LNCAP (cell line): ENCODE results near the gene STOX1.

Experiments used
- TF ChIP-seq, protein P1 (sequence below): fragments of 450-650 bp; IDR thresholded peaks from 2 replicates; pipeline ENCODE4 v1.5.1; 2017; ENCODE audit warnings: mild to moderate bottlenecking

Gene STOX1

GRCh38 chr10:68880181-68880580 is 52.9 kb downstream of the STOX1 start:
- TF ChIP-seq, protein P1, sequence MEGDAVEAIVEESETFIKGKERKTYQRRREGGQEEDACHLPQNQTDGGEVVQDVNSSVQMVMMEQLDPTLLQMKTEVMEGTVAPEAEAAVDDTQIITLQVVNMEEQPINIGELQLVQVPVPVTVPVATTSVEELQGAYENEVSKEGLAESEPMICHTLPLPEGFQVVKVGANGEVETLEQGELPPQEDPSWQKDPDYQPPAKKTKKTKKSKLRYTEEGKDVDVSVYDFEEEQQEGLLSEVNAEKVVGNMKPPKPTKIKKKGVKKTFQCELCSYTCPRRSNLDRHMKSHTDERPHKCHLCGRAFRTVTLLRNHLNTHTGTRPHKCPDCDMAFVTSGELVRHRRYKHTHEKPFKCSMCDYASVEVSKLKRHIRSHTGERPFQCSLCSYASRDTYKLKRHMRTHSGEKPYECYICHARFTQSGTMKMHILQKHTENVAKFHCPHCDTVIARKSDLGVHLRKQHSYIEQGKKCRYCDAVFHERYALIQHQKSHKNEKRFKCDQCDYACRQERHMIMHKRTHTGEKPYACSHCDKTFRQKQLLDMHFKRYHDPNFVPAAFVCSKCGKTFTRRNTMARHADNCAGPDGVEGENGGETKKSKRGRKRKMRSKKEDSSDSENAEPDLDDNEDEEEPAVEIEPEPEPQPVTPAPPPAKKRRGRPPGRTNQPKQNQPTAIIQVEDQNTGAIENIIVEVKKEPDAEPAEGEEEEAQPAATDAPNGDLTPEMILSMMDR = no peak

DNA sequence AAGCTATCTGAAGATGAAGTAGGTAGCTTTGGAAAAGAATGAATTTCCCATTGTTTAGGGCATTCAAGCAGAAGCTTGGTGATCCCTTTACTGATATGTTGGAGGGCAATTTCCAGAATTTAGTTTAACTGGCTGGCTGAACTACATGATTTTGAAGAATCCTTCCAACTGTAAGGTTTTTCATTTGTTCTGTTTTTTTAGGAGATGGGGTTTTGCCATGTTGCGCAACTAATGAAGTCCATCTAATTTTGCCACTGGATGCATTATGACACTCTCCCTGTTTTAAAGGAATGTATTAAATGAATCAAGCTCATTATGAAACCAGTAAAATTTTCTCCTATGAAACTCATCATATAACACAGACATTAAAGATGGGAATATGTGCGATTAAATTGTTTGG is 67.7 kb downstream of the STOX1 start:
- TF ChIP-seq, protein P1 = no peak

DNA sequence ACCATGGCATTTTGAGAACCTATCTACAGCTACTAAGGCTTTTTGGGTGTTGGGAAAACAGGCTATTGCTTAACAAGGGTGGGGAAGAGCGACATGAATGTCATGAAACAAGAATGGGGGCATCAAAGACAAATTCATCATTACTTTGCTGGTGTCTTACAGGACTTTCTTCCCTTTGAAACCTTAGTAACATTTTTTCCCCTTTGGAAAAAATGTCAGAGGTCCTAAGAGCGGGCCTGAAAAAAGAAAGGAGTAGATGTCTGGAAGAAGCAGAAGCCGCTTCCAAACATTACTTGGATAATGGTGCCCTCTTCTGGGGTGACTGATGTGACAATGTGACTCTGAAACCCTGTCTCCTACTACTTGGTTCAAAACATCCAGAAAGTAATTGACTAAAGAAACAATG is 70.0 kb downstream of the STOX1 start:
- TF ChIP-seq, protein P1 = peak; percentile 72

GRCh38 chr10:68899186-68899745 is 71.9 kb downstream of the STOX1 start:
- TF ChIP-seq, protein P1 = no peak

- TF ChIP-seq, protein P1 = no peak
Measured at GRCh38 chr10:68900427-68901104, 73.2 kb downstream of the STOX1 start.

GRCh38 chr10:68901105-68901927 is 74.0 kb downstream of the STOX1 start, which contains the start of gene DDX50:
Gene DDX50, plus strand, starts transcription at chr10:68901315. Its CDS starts 70 bp downstream, at chr10:68901385.
- TF ChIP-seq, protein P1 = no peak

DNA sequence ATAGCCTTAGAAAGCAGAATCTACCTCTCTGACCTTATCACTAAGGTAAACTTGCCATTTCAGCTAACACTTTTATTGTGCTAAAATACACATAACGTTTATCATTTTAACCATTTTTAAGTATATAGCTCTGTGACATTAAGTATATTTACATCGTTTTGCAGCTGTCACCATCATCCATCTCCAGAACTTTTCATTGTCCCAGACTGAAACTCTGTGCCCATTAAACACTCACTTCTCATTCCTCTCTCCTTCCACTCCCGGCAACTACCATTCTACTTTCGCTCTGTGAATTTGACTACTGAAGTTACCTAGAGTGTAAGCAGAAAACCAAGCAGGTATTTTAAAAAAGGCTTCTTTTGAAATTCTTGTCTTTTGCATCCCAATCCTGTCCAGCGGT is 75.1 kb downstream of the STOX1 start:
- TF ChIP-seq, protein P1 = no peak
